HepG2 (cell line): ENCODE data around the gene MFF. TPM values are rescaled to one million over a fixed set of nuclear protein-coding genes. Genes with fewer than 3 reads are reported as not detected.

Experiments
- AHR ChIP-seq: IDR thresholded peaks from 2 replicates; pipeline ENCODE4 v1.6.1; 2018; ENCODE audit warnings: missing genetic modification reagents, missing compliant biosample characterization
- ATF1 ChIP-seq: IDR thresholded peaks from 2 replicates; pipeline ENCODE4 v1.6.1; 2016; ENCODE audit warnings: mild to moderate bottlenecking, control low read depth
- ATF7-NPFF ChIP-seq: sonication (generic); formaldehyde crosslinking; IDR thresholded peaks from 2 replicates; pipeline ENCODE4 v1.8.1; 2023; ENCODE audit warnings: mild to moderate bottlenecking, low read depth, missing genetic modification reagents, moderate library complexity
- E2F2 ChIP-seq: sonication (generic); formaldehyde crosslinking; IDR thresholded peaks from 2 replicates; pipeline ENCODE4 v1.4.0; 2020; ENCODE audit warnings: missing genetic modification reagents, borderline replicate concordance
- FOXJ3 ChIP-seq: sonication (generic); formaldehyde crosslinking; IDR thresholded peaks from 2 replicates; pipeline ENCODE4 v1.4.0; 2020; ENCODE audit warnings: missing genetic modification reagents, mild to moderate bottlenecking, borderline replicate concordance
- MED8 ChIP-seq: sonication (generic); formaldehyde crosslinking; IDR thresholded peaks from 2 replicates; pipeline ENCODE4 v1.8.1; 2023; ENCODE audit warnings: mild to moderate bottlenecking, missing genetic modification reagents; ENCODE audit not compliant: insufficient replicate concordance
- POLR2AphosphoS5 ChIP-seq: IDR thresholded peaks from 2 replicates; pipeline ENCODE4 v1.6.1; 2012; ENCODE audit warnings: low read depth, low read length
- PTBP1 ChIP-seq: fragments of 200-400 bp; formaldehyde crosslinking; IDR thresholded peaks from 2 replicates; pipeline ENCODE4 v1.6.1; 2018; ENCODE audit warnings: low read length, low read depth; ENCODE audit not compliant: poor library complexity, severe bottlenecking
- SRSF1 ChIP-seq: fragments of 200-400 bp; formaldehyde crosslinking; optimal IDR thresholded peaks from 2 replicates; pipeline ENCODE3; 2017; ENCODE audit warnings: mild to moderate bottlenecking, low read depth, low read length, moderate library complexity
- ZBTB8A ChIP-seq: sonication (generic); formaldehyde crosslinking; IDR thresholded peaks from 2 replicates; pipeline ENCODE4 v1.4.0; 2020; ENCODE audit warnings: mild to moderate bottlenecking, low read depth, missing genetic modification reagents, borderline replicate concordance
- ZNF343 ChIP-seq: sonication (generic); formaldehyde crosslinking; IDR thresholded peaks from 2 replicates; pipeline ENCODE4 v1.4.0; 2020; ENCODE audit warnings: mild to moderate bottlenecking, missing genetic modification reagents
- ZNF44 ChIP-seq: sonication (generic); formaldehyde crosslinking; IDR thresholded peaks from 2 replicates; pipeline ENCODE4 v1.5.1; 2020; ENCODE audit warnings: mild to moderate bottlenecking, missing genetic modification reagents
- ZNF770 ChIP-seq: sonication (generic); formaldehyde crosslinking; IDR thresholded peaks from 2 replicates; pipeline ENCODE4 v1.5.0; 2020; ENCODE audit warnings: mild to moderate bottlenecking, missing genetic modification reagents
- polyA plus RNA-seq, 8 experiments: library from polyadenylated mRNA; depleted of rRNA in 3 of 8; stranded (reverse) in 7 of 8; unstranded in 1 of 8; fragments of >200 nt; fragmentation: Illumina TruSeq in 4 of 8; extraction: Trizol in 4 of 8; gene quantifications; 2 replicates each; pipeline versions ENCODE4 v1.2.1 to v1.2.3, GENCODE V29; 2011 to 2016; ENCODE audit warnings: low read depth in 4 of 8, missing spikeins in 1 of 8, mixed read lengths in 1 of 8; ENCODE audit not compliant: insufficient read depth in 1 of 8
- total RNA-seq, 5 experiments: library from RNA; depleted of rRNA; stranded (reverse); fragments of >200 nt; fragmentation: Illumina TruSeq; extraction: Trizol; gene quantifications; 2 replicates each; pipeline ENCODE4 v1.2.3, GENCODE V29; 2016; ENCODE audit warnings: low read depth in 1 of 5
- TF ChIP-seq, protein P1 (sequence below): sonication (generic); formaldehyde crosslinking; IDR thresholded peaks from 2 replicates; pipeline ENCODE4 v1.5.0; 2020; ENCODE audit warnings: missing genetic modification reagents
- TF ChIP-seq, protein P2 (sequence below): sonication (generic); formaldehyde crosslinking; IDR thresholded peaks from 2 replicates; pipeline ENCODE4 v1.5.0; 2020; ENCODE audit warnings: missing genetic modification reagents

Gene MFF
- total and polyA plus RNA-seq, 2 of the 13 experiments (the other 11 are each of a cell fraction or from before 2014, with no cell fraction given), result 81.9 to 156 TPM

DNA sequence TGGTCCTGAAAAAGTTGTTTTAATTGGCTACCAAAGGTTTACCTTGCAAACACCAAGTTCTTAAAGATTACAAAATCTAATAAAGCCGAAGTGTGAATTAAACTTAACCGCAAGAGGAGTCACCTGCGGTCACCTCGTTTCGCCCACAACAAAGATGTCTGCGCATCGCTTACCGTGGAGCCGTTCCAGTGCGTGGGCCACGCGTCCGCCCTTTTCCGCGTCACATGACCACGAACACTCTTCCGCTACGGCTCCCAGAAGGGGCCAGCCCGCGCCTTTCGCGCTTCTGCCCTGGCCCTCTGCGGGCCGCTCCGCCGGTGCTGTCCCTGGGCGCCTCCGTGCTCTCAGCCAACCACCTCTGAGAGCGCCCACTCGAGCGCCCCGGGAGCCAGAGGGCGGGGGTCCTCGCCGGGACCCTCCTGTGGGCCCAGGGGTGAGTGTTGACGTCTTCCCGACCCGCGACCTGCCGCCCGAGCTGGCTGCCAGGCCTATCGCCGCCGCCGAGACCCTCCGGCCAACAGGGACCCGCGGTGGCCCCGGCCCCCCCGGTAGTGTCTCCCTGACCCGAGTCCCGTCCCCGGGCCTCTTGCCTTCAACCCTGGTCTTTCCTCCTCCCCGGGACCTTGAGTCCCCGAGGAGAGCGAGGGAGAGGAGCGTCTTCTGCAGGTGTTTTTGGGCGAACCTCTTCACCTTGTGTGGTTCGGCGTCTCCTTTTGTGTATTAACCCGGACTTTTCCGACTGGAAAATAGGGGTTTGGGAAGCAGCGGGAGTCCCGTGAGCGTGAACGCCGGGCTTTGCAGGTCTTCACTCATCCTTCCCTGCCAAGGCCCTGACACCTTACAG lies at the start of gene MFF (continued):
- TF ChIP-seq ATF7-NPFF (CRISPR knock-in tag), result peak; percentile 92
- peak; percentile 98 for TF ChIP-seq AHR (CRISPR knock-in tag)
- TF ChIP-seq, protein P1, sequence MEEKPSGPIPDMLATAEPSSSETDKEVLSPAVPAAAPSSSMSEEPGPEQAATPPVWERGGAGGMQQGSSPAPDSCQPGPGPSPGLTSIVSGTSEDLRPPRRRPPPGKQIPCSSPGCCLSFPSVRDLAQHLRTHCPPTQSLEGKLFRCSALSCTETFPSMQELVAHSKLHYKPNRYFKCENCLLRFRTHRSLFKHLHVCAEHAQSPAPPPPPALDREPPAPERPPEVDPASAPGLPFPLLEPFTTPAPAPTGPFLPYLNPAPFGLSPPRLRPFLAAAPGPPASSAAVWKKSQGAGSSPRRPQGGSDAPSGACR (CRISPR knock-in tag), result peak; percentile 98; the same call in 1 of the 2 replicates
- TF ChIP-seq ZNF343 (CRISPR knock-in tag), result peak; percentile 98
- peak; percentile 28 for TF ChIP-seq MED8 (CRISPR knock-in tag)
- TF ChIP-seq ZNF44 (CRISPR knock-in tag), result peak; percentile 77
- peak; percentile 87 for TF ChIP-seq PTBP1
- TF ChIP-seq E2F2 (CRISPR knock-in tag), result peak; percentile 37; the same call in 1 of the 2 replicates
- peak; percentile 77; the same call in 1 of the 2 replicates for TF ChIP-seq POLR2AphosphoS5
- TF ChIP-seq ZNF770 (CRISPR knock-in tag), result peak; percentile 72; the same call in 1 of the 2 replicates
- TF ChIP-seq, protein P2, sequence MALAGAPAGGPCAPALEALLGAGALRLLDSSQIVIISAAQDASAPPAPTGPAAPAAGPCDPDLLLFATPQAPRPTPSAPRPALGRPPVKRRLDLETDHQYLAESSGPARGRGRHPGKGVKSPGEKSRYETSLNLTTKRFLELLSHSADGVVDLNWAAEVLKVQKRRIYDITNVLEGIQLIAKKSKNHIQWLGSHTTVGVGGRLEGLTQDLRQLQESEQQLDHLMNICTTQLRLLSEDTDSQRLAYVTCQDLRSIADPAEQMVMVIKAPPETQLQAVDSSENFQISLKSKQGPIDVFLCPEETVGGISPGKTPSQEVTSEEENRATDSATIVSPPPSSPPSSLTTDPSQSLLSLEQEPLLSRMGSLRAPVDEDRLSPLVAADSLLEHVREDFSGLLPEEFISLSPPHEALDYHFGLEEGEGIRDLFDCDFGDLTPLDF (CRISPR knock-in tag), result peak; percentile 79
- TF ChIP-seq ATF1, result peak; percentile 84
- peak; percentile 78; the same call in 1 of the 2 replicates for TF ChIP-seq ZBTB8A (CRISPR knock-in tag)
- TF ChIP-seq FOXJ3 (CRISPR knock-in tag), result peak; percentile 82
- peak; percentile 98 for TF ChIP-seq SRSF1
